ENCODE data around the gene KRT82.
"Not testable (repeated sequence)": the region's sequence is repeated elsewhere in the genome, so short reads cannot be mapped to it uniquely, and the experiment has no call there.

Gene KRT82

DNA sequence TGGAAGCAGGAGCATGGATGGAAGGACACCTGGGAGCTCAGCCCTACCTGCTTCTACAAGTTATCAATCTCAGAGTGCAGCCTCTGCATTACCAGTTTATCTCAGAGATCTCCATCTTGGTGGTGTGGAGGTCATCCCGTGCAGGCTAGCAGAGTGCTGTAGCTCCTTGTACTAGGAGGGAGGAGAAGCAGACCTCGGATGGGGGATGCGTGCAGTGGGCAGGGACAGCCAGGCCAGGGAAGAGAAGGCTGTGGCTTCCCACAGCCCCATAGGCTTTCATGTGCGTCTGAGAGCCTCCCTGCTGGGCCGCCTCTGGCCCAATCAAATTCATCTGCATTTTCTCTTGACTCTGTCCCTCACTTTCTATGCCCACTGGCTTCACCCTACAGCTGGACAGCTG, 8.8 kb upstream of the KRT82 start:
- ChIA-PET CTCF (no interaction called here), POLR2A (ENCODE audit: low non-redundant PET) (no interaction called here)
- no peak for TF ChIP-seq CTCF (conservative IDR thresholded peaks at IDR 0.05; ENCODE audit: low read depth)
- DNase-seq (ENCODE audit: low spot score), result no peak
- no peak overlapping the region for H3K27ac ChIP-seq

DNA sequence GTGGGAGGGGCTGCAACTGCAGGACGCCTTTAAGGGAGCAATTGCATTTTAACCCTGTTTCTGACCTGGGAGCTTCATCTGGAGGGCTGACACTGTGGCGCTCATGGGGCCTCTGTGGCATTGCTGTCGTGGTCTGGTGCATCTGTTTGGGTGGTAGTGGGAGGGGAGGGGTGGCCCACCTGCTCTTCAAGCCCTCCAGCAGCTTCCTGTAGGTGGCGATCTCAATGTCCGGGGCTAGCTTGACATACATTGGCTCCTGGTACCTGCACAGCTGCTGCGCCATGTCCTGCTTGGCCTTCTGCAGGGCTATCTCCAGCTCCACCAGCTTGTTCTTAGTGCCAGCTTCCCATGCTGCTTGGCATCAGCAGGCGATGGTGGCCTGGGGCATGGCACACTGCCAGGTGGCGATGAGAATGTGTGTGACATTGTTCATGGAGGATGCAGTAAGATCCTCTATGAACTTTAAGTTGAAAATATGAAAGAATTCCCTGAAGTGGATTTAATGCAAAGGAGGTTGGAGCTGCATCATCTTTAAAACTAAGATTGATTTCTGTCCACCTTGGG, 7.7 kb upstream of the KRT82 start:
- H3K27ac ChIP-seq, result no peak overlapping the region
- TF ChIP-seq CTCF (conservative IDR thresholded peaks at IDR 0.05; ENCODE audit: low read depth), result no peak
- ChIA-PET CTCF (interaction anchor here (0.6 kb wide), 1 partner anchor 532 kb away, joined by 3 read pairs; no protein-coding TSS in a partner anchor), POLR2A (ENCODE audit: low non-redundant PET) (no interaction called here)
- no peak for DNase-seq (ENCODE audit: low spot score)

- no peak for TF ChIP-seq CTCF (conservative IDR thresholded peaks at IDR 0.05; ENCODE audit: low read depth)
- H3K27ac ChIP-seq, result no peak overlapping the region
- CTCF ChIA-PET, result no interaction called here
- POLR2A ChIA-PET (ENCODE audit: low non-redundant PET), result no interaction called here
- DNase-seq (ENCODE audit: low spot score), result no peak
Measured at GRCh38 chr12:52413202-52413601, 7.1 kb upstream of the KRT82 start.

DNA sequence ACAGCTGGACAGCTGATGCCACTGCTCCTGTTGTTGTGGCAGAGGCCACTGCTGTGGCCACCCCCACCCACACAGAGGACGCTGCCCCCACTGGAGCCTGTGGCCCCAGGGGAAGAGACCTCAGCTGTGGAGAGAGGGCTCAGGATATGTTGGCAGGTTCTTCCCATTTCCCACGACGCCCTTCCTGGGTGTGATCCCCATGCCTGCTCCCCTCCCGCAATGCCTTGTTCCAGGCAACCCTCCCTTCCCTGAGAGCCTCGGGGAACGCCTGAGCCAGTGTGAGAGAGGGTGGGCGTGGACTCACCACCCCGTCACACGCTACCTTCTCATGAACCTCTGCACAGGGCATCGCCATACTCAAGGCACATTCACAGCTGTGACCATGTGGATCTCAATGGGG, 5.7 kb upstream of the KRT82 start:
- H3K27ac ChIP-seq, result no peak overlapping the region
- ChIA-PET POLR2A (ENCODE audit: low non-redundant PET) (no interaction called here), CTCF (interaction anchor here (0.7 kb wide), 3 partner anchors 23 to 84 kb away, joined by 3 to 4 read pairs (median 4); no protein-coding TSS in a partner anchor)
- no peak for TF ChIP-seq CTCF (conservative IDR thresholded peaks at IDR 0.05; ENCODE audit: low read depth)
- DNase-seq (ENCODE audit: low spot score), result no peak

GRCh38 chr12:52410589-52411248, 4.6 kb upstream of the KRT82 start:
- H3K27ac ChIP-seq; CTCF ChIA-PET; DNase-seq (ENCODE audit: low spot score); POLR2A ChIA-PET (ENCODE audit: low non-redundant PET): not testable (repeated sequence)

- TF ChIP-seq CTCF (conservative IDR thresholded peaks at IDR 0.05; ENCODE audit: low read depth), result no peak
- no peak overlapping the region for H3K27ac ChIP-seq
- CTCF ChIA-PET, result interaction anchor here (1.0 kb wide), 1 partner anchor 18 kb away, joined by 3 read pairs; no protein-coding TSS in a partner anchor
Measured at GRCh38 chr12:52407918-52408317, 1.8 kb upstream of the KRT82 start.

GRCh38 chr12:52404951-52405350, 1.2 kb downstream of the KRT82 start:
- no peak overlapping the region for H3K27ac ChIP-seq
- TF ChIP-seq CTCF (conservative IDR thresholded peaks at IDR 0.05; ENCODE audit: low read depth), result no peak
- ChIA-PET CTCF (no interaction called here), POLR2A (ENCODE audit: low non-redundant PET) (no interaction called here)
- DNase-seq (ENCODE audit: low spot score), result no peak

More at GRCh38 chr12:52407918-52408317, 1.8 kb upstream of the KRT82 start:
- no peak for DNase-seq (ENCODE audit: low spot score)
- POLR2A ChIA-PET (ENCODE audit: low non-redundant PET), result no interaction called here
